ENCODE measurements around the gene PLEKHG5. TPM values are rescaled to one million over a fixed set of nuclear protein-coding genes. Genes with fewer than 3 reads are reported as not detected.

PLEKHG5 gene
- total RNA-seq, 1 donor from 2014 or later = 32.4 TPM

DNA sequence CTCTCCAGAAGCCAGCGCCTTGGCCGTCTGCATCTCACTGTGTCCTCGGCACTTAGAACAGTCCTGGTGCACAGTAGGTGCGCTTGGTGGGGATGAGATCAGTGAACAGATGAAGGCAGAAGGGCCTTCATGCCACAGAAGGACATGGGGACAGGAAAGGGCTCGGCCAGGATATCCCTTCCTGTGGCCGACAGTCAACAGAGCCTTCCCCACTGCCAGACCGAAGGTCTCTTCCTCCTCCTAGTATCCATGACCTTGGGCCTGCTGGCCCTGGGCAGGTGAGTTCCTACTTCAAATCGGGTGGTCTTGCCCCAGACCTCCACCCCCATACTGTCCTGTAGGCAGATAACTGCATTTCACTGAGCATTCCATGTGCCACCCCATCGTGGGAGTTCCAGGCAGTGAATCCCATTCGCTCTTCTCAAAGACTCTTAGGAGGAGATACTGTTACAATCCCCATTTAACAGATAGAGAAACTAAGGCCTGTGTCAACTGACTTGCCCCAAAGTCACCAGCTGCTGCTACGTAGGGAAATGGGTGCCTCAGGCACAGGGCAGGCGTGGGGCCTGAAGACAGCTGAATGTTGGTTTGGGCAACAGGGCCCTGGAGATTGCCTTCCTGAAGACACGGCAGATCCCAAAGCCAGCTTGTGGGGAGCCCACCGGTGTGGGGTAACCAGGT, 3.5 kb downstream of the PLEKHG5 start:
- H3K27ac Mint-ChIP-seq (ENCODE audit: unreplicated experiment) = peak overlapping the region; percentile 45
- no peaks in the 10 kb centered on the region for H3K36me3 Mint-ChIP-seq (ENCODE audit: low read depth)

DNA sequence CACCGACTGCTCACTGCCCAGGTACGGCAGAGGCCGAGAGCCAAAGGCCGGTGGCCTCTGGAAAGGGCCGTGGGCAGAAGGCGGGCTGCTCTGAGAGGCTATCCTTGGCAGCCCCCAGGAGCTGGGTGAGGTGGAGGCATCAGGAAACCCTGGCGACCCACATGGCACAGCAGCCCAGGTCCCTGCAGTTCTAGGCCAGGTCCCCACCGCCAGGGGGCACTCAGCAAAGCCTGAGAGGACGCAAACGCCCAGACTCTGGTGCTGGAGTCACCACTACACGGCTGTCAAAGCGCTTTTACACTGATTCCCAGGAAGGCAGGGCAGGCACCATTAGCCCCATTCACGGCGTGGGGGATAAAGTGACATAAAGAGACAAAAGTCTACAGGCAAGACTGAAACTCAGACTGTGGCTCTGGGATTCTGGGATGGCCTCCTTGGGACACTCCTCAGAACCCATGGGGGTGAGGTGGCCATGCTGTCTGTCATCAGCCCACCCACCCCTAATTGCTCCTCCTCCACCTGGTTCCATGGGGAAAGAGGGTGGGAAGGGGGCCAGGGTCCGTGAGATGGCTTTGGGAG, 4.9 kb downstream of the PLEKHG5 start:
- no peaks in the 10 kb centered on the region for H3K27me3 Mint-ChIP-seq (ENCODE audit: low read depth)
- no peaks in the 10 kb centered on the region for H3K9me3 Mint-ChIP-seq (ENCODE audit: low read depth)
- H3K36me3 Mint-ChIP-seq (ENCODE audit: low read depth) = no peaks in the 10 kb centered on the region
- peaks cover 41% of the 10 kb centered on the region for H3K4me1 Mint-ChIP-seq (ENCODE audit: low read depth)
- TF ChIP-seq, protein P1, sequence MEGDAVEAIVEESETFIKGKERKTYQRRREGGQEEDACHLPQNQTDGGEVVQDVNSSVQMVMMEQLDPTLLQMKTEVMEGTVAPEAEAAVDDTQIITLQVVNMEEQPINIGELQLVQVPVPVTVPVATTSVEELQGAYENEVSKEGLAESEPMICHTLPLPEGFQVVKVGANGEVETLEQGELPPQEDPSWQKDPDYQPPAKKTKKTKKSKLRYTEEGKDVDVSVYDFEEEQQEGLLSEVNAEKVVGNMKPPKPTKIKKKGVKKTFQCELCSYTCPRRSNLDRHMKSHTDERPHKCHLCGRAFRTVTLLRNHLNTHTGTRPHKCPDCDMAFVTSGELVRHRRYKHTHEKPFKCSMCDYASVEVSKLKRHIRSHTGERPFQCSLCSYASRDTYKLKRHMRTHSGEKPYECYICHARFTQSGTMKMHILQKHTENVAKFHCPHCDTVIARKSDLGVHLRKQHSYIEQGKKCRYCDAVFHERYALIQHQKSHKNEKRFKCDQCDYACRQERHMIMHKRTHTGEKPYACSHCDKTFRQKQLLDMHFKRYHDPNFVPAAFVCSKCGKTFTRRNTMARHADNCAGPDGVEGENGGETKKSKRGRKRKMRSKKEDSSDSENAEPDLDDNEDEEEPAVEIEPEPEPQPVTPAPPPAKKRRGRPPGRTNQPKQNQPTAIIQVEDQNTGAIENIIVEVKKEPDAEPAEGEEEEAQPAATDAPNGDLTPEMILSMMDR (IDR thresholded peaks at IDR 0.05) = peak; percentile 89
- DNase-seq (ENCODE audit: low spot score) = no peak
- H3K4me3 Mint-ChIP-seq (ENCODE audit: unreplicated experiment) = peak overlapping the region; percentile 70
- H3K27ac Mint-ChIP-seq (ENCODE audit: unreplicated experiment) = peak overlapping the region; percentile 22

More for the DNA sequence above, 3.5 kb downstream of the PLEKHG5 start:
- H3K27me3 Mint-ChIP-seq (ENCODE audit: low read depth) = no peaks in the 10 kb centered on the region
- peaks cover 52% of the 10 kb centered on the region for H3K4me1 Mint-ChIP-seq (ENCODE audit: low read depth)
- H3K4me3 Mint-ChIP-seq (ENCODE audit: unreplicated experiment) = no peak overlapping the region
- TF ChIP-seq, protein P1 (IDR thresholded peaks at IDR 0.05) = no peak
- H3K9me3 Mint-ChIP-seq (ENCODE audit: low read depth) = no peaks in the 10 kb centered on the region
- no peak for DNase-seq (ENCODE audit: low spot score)

DNA sequence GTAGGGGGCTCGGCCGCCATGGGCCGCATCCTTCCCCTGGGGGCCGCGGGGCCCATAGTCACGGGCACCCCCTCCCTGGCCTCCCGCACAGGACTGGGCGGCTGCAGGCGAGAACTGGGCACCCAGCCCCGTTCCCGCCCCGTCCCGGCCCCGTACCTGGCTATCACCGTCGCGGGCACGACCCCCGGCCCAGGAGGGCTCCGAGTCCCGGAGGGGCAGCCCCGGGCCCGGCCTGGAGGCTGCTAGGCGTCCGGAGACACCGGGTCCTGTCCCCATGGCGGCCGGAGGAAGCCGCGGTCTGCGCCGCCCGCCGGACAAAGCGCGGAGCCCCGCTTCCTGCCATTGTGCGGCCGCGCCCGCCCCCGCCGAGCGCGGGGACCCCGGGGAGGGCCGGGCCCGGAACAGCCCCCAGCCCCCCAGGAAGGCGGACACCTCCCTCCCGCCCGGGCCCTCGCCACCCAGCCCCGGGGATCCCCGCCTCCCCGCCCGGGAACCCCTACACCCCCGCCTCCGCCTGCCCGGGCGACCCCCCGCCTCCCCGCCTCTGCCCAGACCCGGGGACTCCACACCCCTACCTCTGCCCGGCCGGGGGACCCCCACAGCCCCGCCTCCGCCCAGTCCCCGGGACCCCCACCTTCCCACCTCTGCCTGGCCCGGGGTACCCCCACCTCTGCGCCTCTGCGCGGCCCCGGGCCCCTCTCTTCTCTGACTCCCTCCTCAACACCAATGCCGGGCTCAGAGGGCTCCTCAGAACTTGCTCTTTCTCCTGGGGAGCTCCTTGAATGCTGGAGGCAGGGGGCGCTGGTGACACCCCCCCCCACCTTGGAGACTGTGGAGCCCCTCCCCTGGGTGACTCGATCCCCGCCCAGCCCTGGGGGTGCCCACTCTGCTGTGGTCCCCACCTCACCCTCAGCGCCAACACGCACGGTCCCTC, 6.0 kb downstream of the PLEKHG5 start:
- no peak for DNase-seq (ENCODE audit: low spot score)
- Mint-ChIP-seq H3K36me3 (ENCODE audit: low read depth) (no peaks in the 10 kb centered on the region), H3K27me3 (ENCODE audit: low read depth) (no peaks in the 10 kb centered on the region), H3K9me3 (ENCODE audit: low read depth) (no peaks in the 10 kb centered on the region), H3K4me3 (ENCODE audit: unreplicated experiment) (peak overlapping the region; percentile 70), H3K27ac (ENCODE audit: unreplicated experiment) (no peak overlapping the region), H3K4me1 (ENCODE audit: low read depth) (peaks cover 35% of the 10 kb centered on the region)
- TF ChIP-seq, protein P1 (IDR thresholded peaks at IDR 0.05) = no peak

DNA sequence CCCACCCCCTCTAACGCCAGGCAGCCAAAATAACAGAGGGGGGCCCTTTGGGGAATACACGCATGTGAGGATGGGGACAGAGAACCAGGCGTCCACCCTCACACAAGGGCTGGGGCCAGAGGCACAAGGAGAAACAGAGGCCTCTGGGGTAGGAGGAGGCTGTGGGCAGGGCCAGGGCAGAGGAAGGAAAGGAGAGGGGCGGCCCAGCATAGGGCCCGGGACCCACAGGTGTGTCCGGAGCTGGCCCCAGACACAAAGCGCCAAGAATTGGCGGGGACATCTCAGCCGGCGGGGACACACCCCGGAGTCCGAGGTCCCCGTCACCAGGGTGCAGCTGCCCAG, 6.7 kb downstream of the PLEKHG5 start:
- Mint-ChIP-seq H3K9me3 (ENCODE audit: low read depth) (no peaks in the 10 kb centered on the region), H3K4me3 (ENCODE audit: unreplicated experiment) (peak overlapping the region; percentile 68), H3K4me1 (ENCODE audit: low read depth) (peaks cover 34% of the 10 kb centered on the region), H3K36me3 (ENCODE audit: low read depth) (no peaks in the 10 kb centered on the region), H3K27me3 (ENCODE audit: low read depth) (no peaks in the 10 kb centered on the region), H3K27ac (ENCODE audit: unreplicated experiment) (no peak overlapping the region)
- no peak for DNase-seq (ENCODE audit: low spot score)
- TF ChIP-seq, protein P1 (IDR thresholded peaks at IDR 0.05) = no peak

DNA sequence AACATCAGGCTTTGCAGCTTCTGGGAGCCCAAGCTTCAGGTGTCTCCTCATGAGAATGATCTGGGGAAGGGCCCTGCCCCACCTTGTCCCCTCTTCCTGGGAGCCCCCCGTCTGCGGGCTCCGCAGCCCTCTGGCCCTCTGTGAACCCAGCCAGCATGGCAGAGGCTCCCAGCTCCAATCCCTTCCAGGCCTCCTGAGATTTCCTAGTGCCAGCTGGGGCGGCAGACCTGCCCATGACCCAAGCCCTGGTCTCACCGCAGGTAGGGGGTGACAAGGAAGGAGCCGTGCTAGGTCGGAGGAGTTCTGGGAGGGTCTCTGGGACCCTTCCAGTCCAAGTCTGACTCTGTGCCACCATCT, 7.7 kb downstream of the PLEKHG5 start:
- Mint-ChIP-seq H3K9me3 (ENCODE audit: low read depth) (no peaks in the 10 kb centered on the region), H3K36me3 (ENCODE audit: low read depth) (no peaks in the 10 kb centered on the region), H3K27me3 (ENCODE audit: low read depth) (no peaks in the 10 kb centered on the region), H3K4me3 (ENCODE audit: unreplicated experiment) (no peak overlapping the region), H3K4me1 (ENCODE audit: low read depth) (peaks cover 31% of the 10 kb centered on the region), H3K27ac (ENCODE audit: unreplicated experiment) (no peak overlapping the region)
- TF ChIP-seq, protein P1 (IDR thresholded peaks at IDR 0.05) = no peak
- no peak for DNase-seq (ENCODE audit: low spot score)

All from chondrocyte (in vitro differentiated cells).